Fibroblast of gingiva (primary cell): Measurements from ENCODE around the gene FAM241B.

Source experiments
- DNase-seq: peaks from one replicate; pipeline ENCODE4 v3.0.0-alpha.2; 2011; ENCODE audit warnings: low read depth

The FAM241B gene

GRCh38 chr10:69666756-69667155 is 36.7 kb downstream of the FAM241B start:
- DNase-seq = no peak

- DNase-seq = no peak
Observed at GRCh38 chr10:69668721-69669120, 38.7 kb downstream of the FAM241B start.

GRCh38 chr10:69669409-69669808 is 39.4 kb downstream of the FAM241B start:
- DNase-seq = no peak

- no peak for DNase-seq
Observed at GRCh38 chr10:69673521-69673920, 43.5 kb downstream of the FAM241B start.

- no peak for DNase-seq
Observed at GRCh38 chr10:69674786-69675185, 44.7 kb downstream of the FAM241B start.

GRCh38 chr10:69676301-69676700 is 46.3 kb downstream of the FAM241B start:
- no peak for DNase-seq

- no peak for DNase-seq
Observed at GRCh38 chr10:69677985-69678654, 48.1 kb downstream of the FAM241B start.

- no peak for DNase-seq
Observed at GRCh38 chr10:69679736-69680135, 49.7 kb downstream of the FAM241B start.

- no peak for DNase-seq
Observed at GRCh38 chr10:69680610-69681009, 50.6 kb downstream of the FAM241B start.

GRCh38 chr10:69681436-69681835 is 51.4 kb downstream of the FAM241B start:
- no peak for DNase-seq

GRCh38 chr10:69682955-69683474 is 53.0 kb downstream of the FAM241B start:
- DNase-seq = no peak
